MM.1S (cell line): ENCODE data around the gene SPTBN2.

Source experiments
- DNase-seq: peaks from one replicate; pipeline ENCODE4 v3.0.0-alpha.2; 2015
- H2AFZ ChIP-seq: fragments of 300-600 bp; sonication (generic); 2 replicates; pipeline ENCODE4 v1.6.0; 2016; ENCODE audit warnings: antibody characterized with exemption, low read length
- H3F3A ChIP-seq: fragments of 300-600 bp; sonication (generic); 2 replicates; pipeline ENCODE4 v1.6.1; 2016; ENCODE audit warnings: mild to moderate bottlenecking, antibody characterized with exemption, low read length, moderate library complexity, mixed read lengths; ENCODE audit not compliant: insufficient read depth
- H3K27ac ChIP-seq: fragments of 300-600 bp; sonication (generic); 2 replicates; pipeline ENCODE4 v1.5.1; 2016; ENCODE audit warnings: mild to moderate bottlenecking, low read length
- H3K27me3 ChIP-seq: fragments of 300-600 bp; sonication (generic); replicated peaks from 2 replicates; pipeline ENCODE4 v1.6.0; 2016; ENCODE audit warnings: low read length; ENCODE audit not compliant: insufficient read depth
- H3K36me3 ChIP-seq: fragments of 300-600 bp; sonication (generic); replicated peaks from 2 replicates; pipeline ENCODE4 v1.6.1; 2016; ENCODE audit warnings: mild to moderate bottlenecking, low read length, mixed read lengths; ENCODE audit not compliant: insufficient read depth
- H3K4me1 ChIP-seq: fragments of 300-600 bp; sonication (generic); 2 replicates; pipeline ENCODE4 v1.6.1; 2016; ENCODE audit warnings: low read length, mixed read lengths
- H3K4me2 ChIP-seq: fragments of 300-600 bp; sonication (generic); 2 replicates; pipeline ENCODE4 v1.6.0; 2016; ENCODE audit warnings: low read depth, low read length
- H3K4me3 ChIP-seq: fragments of 300-600 bp; sonication (generic); 2 replicates; pipeline ENCODE4 v1.5.1; 2016; ENCODE audit warnings: low read length, mixed read lengths
- H3K79me2 ChIP-seq: fragments of 300-600 bp; sonication (generic); 2 replicates; pipeline ENCODE4 v1.6.1; 2016; ENCODE audit warnings: mixed run types, low read length, mixed read lengths
- H3K9ac ChIP-seq: fragments of 300-600 bp; sonication (generic); 2 replicates; pipeline ENCODE4 v1.6.1; 2016; ENCODE audit warnings: low read length, mixed read lengths
- H3K9me2 ChIP-seq: fragments of 300-600 bp; sonication (generic); replicated peaks from 2 replicates; pipeline ENCODE4 v1.6.1; 2016; ENCODE audit warnings: mild to moderate bottlenecking, low read length, mixed read lengths; ENCODE audit not compliant: insufficient read depth
- H3K9me3 ChIP-seq: fragments of 300-600 bp; sonication (generic); replicated peaks from 2 replicates; pipeline ENCODE4 v1.6.1; 2016; ENCODE audit warnings: mild to moderate bottlenecking, low read length, mixed read lengths; ENCODE audit not compliant: insufficient read depth
- H4K20me1 ChIP-seq: fragments of 300-600 bp; sonication (generic); 2 replicates; pipeline ENCODE4 v1.6.1; 2016; ENCODE audit warnings: mild to moderate bottlenecking, low read length, moderate library complexity, mixed read lengths; ENCODE audit not compliant: insufficient read depth
- CTCF ChIP-seq: fragments of 300-600 bp; sonication (generic); IDR thresholded peaks from 2 replicates; pipeline ENCODE4 v1.5.1; 2016; ENCODE audit warnings: antibody characterized with exemption, low read length, mixed read lengths
- EZH2 ChIP-seq: fragments of 300-600 bp; sonication (generic); optimal IDR thresholded peaks from 2 replicates; pipeline ENCODE3; 2017; ENCODE audit warnings: low read depth, mild to moderate bottlenecking, antibody characterized with exemption, low read length, mixed read lengths
- EZH2phosphoT487 ChIP-seq: fragments of 300-600 bp; sonication (generic); IDR thresholded peaks from 2 replicates; pipeline ENCODE4 v1.6.1; 2018; ENCODE audit warnings: antibody characterized with exemption, low read length

Gene SPTBN2

GRCh38 chr11:66689661-66690590 lies 39.1 kb downstream of the SPTBN2 start:
- no peaks in the 10 kb centered on the region for H3K9me3 ChIP-seq
- no peak overlapping the region for H3K9ac ChIP-seq
- TF ChIP-seq EZH2phosphoT487 (no peak), EZH2 (no peak), CTCF (no peak)
- H3K4me2 ChIP-seq, result no peak overlapping the region
- H3K27me3 ChIP-seq, result no peaks in the 10 kb centered on the region
- no peaks in the 10 kb centered on the region for H3K79me2 ChIP-seq
- no peak overlapping the region for H2AFZ ChIP-seq
- H3K27ac ChIP-seq, result no peak overlapping the region
- no peaks in the 10 kb centered on the region for H3K36me3 ChIP-seq
- no peaks in the 10 kb centered on the region for H3K9me2 ChIP-seq
- no peaks in the 10 kb centered on the region for H4K20me1 ChIP-seq
- H3K4me1 ChIP-seq, result no peaks in the 10 kb centered on the region
- H3F3A ChIP-seq, result no peaks in the 10 kb centered on the region
- H3K4me3 ChIP-seq, result no peak overlapping the region
- no peak for DNase-seq

GRCh38 chr11:66688561-66689534 lies 40.2 kb downstream of the SPTBN2 start:
- H3K27me3 ChIP-seq, result no peaks in the 10 kb centered on the region
- no peaks in the 10 kb centered on the region for H3K79me2 ChIP-seq
- no peaks in the 10 kb centered on the region for H3K4me1 ChIP-seq
- H3K9me2 ChIP-seq, result no peaks in the 10 kb centered on the region
- no peak overlapping the region for H3K27ac ChIP-seq
- TF ChIP-seq EZH2 (no peak), CTCF (no peak), EZH2phosphoT487 (no peak)
- no peak overlapping the region for H3K4me3 ChIP-seq
- H2AFZ ChIP-seq, result no peak overlapping the region
- H3K4me2 ChIP-seq, result no peak overlapping the region
- no peak overlapping the region for H3K9ac ChIP-seq
- H4K20me1 ChIP-seq, result no peaks in the 10 kb centered on the region
- H3K36me3 ChIP-seq, result no peaks in the 10 kb centered on the region
- DNase-seq, result no peak
- no peaks in the 10 kb centered on the region for H3K9me3 ChIP-seq
- H3F3A ChIP-seq, result no peaks in the 10 kb centered on the region

- Histone ChIP-seq H4K20me1 (no peaks in the 10 kb centered on the region), H2AFZ (no peak overlapping the region), H3K9me3 (no peaks in the 10 kb centered on the region), H3K9ac (no peak overlapping the region), H3K27me3 (no peaks in the 10 kb centered on the region), H3K4me1 (no peaks in the 10 kb centered on the region), H3K27ac (no peak overlapping the region), H3K79me2 (no peaks in the 10 kb centered on the region), H3F3A (no peaks in the 10 kb centered on the region), H3K4me2 (no peak overlapping the region), H3K4me3 (no peak overlapping the region), H3K9me2 (no peaks in the 10 kb centered on the region), H3K36me3 (no peaks in the 10 kb centered on the region)
- DNase-seq, result no peak
- TF ChIP-seq EZH2phosphoT487 (no peak), EZH2 (no peak), CTCF (no peak)
Observed at GRCh38 chr11:66687831-66688281, 41.2 kb downstream of the SPTBN2 start.
